ENCODE results near the gene SEMA6B. TPM values are rescaled to one million over a fixed set of nuclear protein-coding genes. Genes with fewer than 3 reads are reported as not detected.

The SEMA6B gene
- polyA plus RNA-seq, 1 donor from 2014 or later = 21.6 TPM

GRCh38 chr19:4522291-4523002 lies 37.0 kb downstream of the SEMA6B start:
- Histone ChIP-seq H3K27me3 (ENCODE audit: insufficient read depth, low read depth, low read length) (no peaks in the 10 kb centered on the region), H2AFZ (ENCODE audit: low read depth, low read length) (no peak overlapping the region), H3K27ac (ENCODE audit: low read length) (no peak overlapping the region), H3K4me3 (ENCODE audit: low read length) (no peak overlapping the region), H3K9me2 (ENCODE audit: insufficient read depth, low read length) (no peaks in the 10 kb centered on the region), H3K36me3 (ENCODE audit: insufficient read depth, low read length) (no peaks in the 10 kb centered on the region), H3F3A (ENCODE audit: insufficient read depth, low read length, poor library complexity, severe bottlenecking) (no peaks in the 10 kb centered on the region), H3K9me3 (ENCODE audit: low read length) (no peaks in the 10 kb centered on the region), H3K9ac (ENCODE audit: low read length) (no peak overlapping the region), H3K4me2 (ENCODE audit: low read length) (no peak overlapping the region), H3K79me2 (replicated peaks; ENCODE audit: insufficient read depth, low read length) (no peaks in the 10 kb centered on the region), H4K20me1 (ENCODE audit: insufficient read depth) (no peaks in the 10 kb centered on the region)
- TF ChIP-seq SMC3 (conservative IDR thresholded peaks at IDR 0.05; ENCODE audit: poor library complexity) (no peak), REST (IDR thresholded peaks at IDR 0.05; ENCODE audit: borderline replicate concordance) (no peak), POLR2AphosphoS5 (IDR thresholded peaks at IDR 0.05) (no peak), EZH2 (IDR thresholded peaks at IDR 0.05; ENCODE audit: borderline replicate concordance, insufficient read depth, low read length, poor library complexity, severe bottlenecking) (no peak), EP300 (conservative IDR thresholded peaks at IDR 0.05; ENCODE audit: poor library complexity, severe bottlenecking) (no peak), TAF1 (IDR thresholded peaks at IDR 0.05; ENCODE audit: low read depth) (no peak), CTCF (IDR thresholded peaks at IDR 0.05; ENCODE audit: poor library complexity, severe bottlenecking) (no peak), MXI1 (conservative IDR thresholded peaks at IDR 0.05; ENCODE audit: poor library complexity, severe bottlenecking) (no peak), RAD21 (conservative IDR thresholded peaks at IDR 0.05) (no peak)

- H3K9me3 ChIP-seq (ENCODE audit: low read length) = no peaks in the 10 kb centered on the region
- H3K4me2 ChIP-seq (ENCODE audit: low read length) = no peak overlapping the region
- no peak overlapping the region for H3K9ac ChIP-seq (ENCODE audit: low read length)
- no peaks in the 10 kb centered on the region for H4K20me1 ChIP-seq (ENCODE audit: insufficient read depth)
- H3K27ac ChIP-seq (ENCODE audit: low read length) = no peak overlapping the region
- H3K27me3 ChIP-seq (ENCODE audit: insufficient read depth, low read depth, low read length) = no peaks in the 10 kb centered on the region
- H3K79me2 ChIP-seq (replicated peaks; ENCODE audit: insufficient read depth, low read length) = no peaks in the 10 kb centered on the region
- TF ChIP-seq POLR2AphosphoS5 (IDR thresholded peaks at IDR 0.05) = no peak
- TF ChIP-seq RAD21 (conservative IDR thresholded peaks at IDR 0.05) = no peak
- TF ChIP-seq MXI1 (conservative IDR thresholded peaks at IDR 0.05; ENCODE audit: poor library complexity, severe bottlenecking) = no peak
- TF ChIP-seq SMC3 (conservative IDR thresholded peaks at IDR 0.05; ENCODE audit: poor library complexity) = no peak
- no peak for TF ChIP-seq EZH2 (IDR thresholded peaks at IDR 0.05; ENCODE audit: borderline replicate concordance, insufficient read depth, low read length, poor library complexity, severe bottlenecking)
- no peak for TF ChIP-seq REST (IDR thresholded peaks at IDR 0.05; ENCODE audit: borderline replicate concordance)
- TF ChIP-seq TAF1 (IDR thresholded peaks at IDR 0.05; ENCODE audit: low read depth) = no peak
- no peak for TF ChIP-seq EP300 (conservative IDR thresholded peaks at IDR 0.05; ENCODE audit: poor library complexity, severe bottlenecking)
- no peak for TF ChIP-seq CTCF (IDR thresholded peaks at IDR 0.05; ENCODE audit: poor library complexity, severe bottlenecking)
- no peaks in the 10 kb centered on the region for H3F3A ChIP-seq (ENCODE audit: insufficient read depth, low read length, poor library complexity, severe bottlenecking)
- H2AFZ ChIP-seq (ENCODE audit: low read depth, low read length) = no peak overlapping the region
- H3K36me3 ChIP-seq (ENCODE audit: insufficient read depth, low read length) = no peaks in the 10 kb centered on the region
- H3K9me2 ChIP-seq (ENCODE audit: insufficient read depth, low read length) = no peaks in the 10 kb centered on the region
- no peak overlapping the region for H3K4me3 ChIP-seq (ENCODE audit: low read length)
These were observed 37.6 kb downstream of the SEMA6B start for GRCh38 chr19:4521888-4522242.

Measured in neural cell (in vitro differentiated cells).